Epithelial cell of esophagus (primary cell): ENCODE measurements around the gene SENP7.
A peak's percentile ranks its signal among the peaks of the same experiment; 100 is the strongest.

Experiments used
- DNase-seq: peaks from one replicate; pipeline ENCODE4 v3.0.0; 2010; ENCODE audit warnings: low read depth
- H3K4me3 ChIP-seq: 2 replicates; pipeline ENCODE4 v1.5.1; 2011; ENCODE audit warnings: mild to moderate bottlenecking, low read length, control low read depth
- CTCF ChIP-seq: IDR thresholded peaks from 2 replicates; pipeline ENCODE4 v1.5.1; 2011; ENCODE audit warnings: low read depth, mild to moderate bottlenecking, low read length, control low read depth, inconsistent platforms; ENCODE audit not compliant: insufficient read depth; ENCODE audit errors: missing control alignments

SENP7 gene

GRCh38 chr3:101303836-101304235 lies 209.2 kb downstream of the SENP7 start:
- no peak overlapping the region for H3K4me3 ChIP-seq
- DNase-seq, result peak; percentile 9
- no peak for TF ChIP-seq CTCF

GRCh38 chr3:101303089-101303731 lies 209.8 kb downstream of the SENP7 start:
- H3K4me3 ChIP-seq, result no peak overlapping the region
- peak; percentile 84 for DNase-seq
- no peak for TF ChIP-seq CTCF

DNA sequence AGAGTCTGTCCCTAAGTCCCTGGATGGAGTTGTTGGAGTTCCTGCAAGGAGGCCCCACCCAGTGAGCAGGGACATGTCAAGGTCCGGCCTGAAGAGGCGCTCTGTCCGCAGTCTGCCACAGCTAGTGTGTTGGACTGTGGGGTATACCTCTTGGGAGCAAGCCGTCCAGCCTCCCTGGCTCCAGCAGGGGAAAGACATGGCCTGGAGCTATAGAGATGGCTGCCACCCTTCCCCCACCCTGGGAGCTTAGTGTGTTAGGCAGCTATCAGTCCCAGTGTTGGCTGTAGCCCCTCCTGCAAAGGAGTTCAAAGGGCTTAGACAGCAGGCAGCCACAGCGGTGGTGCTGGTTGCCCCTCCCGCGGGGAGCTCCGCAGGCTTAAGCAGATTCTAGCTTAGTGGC lies 212.9 kb downstream of the SENP7 start:
- H3K4me3 ChIP-seq, result no peak overlapping the region
- no peak for DNase-seq
- no peak for TF ChIP-seq CTCF

- DNase-seq, result peak; percentile 43
- no peak overlapping the region for H3K4me3 ChIP-seq
- no peak for TF ChIP-seq CTCF
Observed at GRCh38 chr3:101292027-101292426, 221.0 kb downstream of the SENP7 start.

DNA sequence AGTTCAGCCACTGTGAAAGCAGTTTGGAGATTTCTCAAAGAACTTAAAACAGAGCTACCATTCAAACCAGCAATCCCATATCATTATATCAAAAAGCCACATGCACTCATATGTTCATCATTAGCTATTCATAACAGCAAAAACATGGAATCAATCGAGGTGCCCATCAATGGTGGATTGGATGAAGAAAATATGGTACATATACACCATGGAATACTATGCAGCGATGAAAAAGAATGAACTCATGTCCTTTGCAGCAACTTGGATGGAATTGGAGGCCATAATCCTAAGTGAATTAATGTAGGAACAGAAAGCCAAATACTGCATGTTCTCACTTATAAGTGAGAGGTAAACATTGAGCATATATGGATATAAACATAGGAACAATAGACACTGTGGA lies 224.7 kb downstream of the SENP7 start:
- TF ChIP-seq CTCF, result no peak

DNA sequence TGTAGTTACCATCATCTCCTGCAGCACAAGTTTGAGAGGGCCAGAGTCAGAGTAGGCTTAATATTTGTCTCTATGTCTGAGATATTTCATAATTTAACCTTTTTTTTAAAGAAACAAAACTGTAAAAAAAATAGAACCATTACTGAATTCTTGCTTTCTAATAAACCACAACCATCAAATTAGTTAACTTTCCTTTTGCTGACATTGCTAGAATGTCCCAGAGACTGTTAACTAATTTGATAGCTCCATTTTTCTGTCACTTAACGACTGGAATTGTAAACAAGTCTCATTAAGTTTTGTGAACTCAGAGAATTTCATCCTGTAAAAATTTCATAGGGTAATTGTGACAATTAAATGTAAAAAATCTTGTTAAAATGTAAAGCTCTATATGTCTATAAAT lies 228.3 kb downstream of the SENP7 start:
- no peak for TF ChIP-seq CTCF
- H3K4me3 ChIP-seq, result no peak overlapping the region
- DNase-seq, result no peak

More for the DNA sequence above, 224.7 kb downstream of the SENP7 start:
- H3K4me3 ChIP-seq, result no peak overlapping the region
- no peak for DNase-seq

DNA sequence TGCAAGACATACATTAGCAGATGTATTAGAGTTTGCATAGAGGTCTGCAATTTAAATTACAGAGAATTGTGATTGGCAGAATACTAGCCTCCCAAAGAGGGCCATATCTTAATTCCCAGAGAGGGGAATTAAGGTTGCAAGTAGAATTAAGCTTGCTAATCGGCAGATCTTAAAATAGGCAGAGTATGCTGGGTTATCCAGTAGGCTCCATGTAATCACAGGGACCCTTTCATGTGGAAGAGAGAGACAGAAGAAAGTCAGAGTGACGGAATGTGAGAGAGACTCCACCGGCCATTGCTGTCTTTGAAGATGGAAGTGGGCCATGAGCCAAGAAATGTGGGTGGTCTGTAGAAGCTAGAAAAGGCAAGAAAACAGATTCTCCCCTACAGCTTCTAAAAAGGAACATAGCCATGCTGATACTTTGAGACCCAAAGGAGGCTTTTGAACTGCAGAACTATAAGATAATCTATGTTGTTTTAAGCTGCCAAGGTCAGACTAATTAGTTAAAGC lies 231.4 kb downstream of the SENP7 start:
- DNase-seq, result no peak
- TF ChIP-seq CTCF, result no peak
- no peak overlapping the region for H3K4me3 ChIP-seq
